ENCODE data around the gene TNFAIP3.
"Not testable (repeated sequence)": the region's sequence is repeated elsewhere in the genome, so short reads cannot be mapped to it uniquely, and the experiment has no call there.

TNFAIP3 gene

GRCh38 chr6:137866914-137867684, at the start of gene TNFAIP3:
TNFAIP3 (plus strand) TSS chr6:137867259; CDS start chr6:137871228, 3,969 bp downstream.
- DNase-seq: peak; percentile 96 to 97

DNA sequence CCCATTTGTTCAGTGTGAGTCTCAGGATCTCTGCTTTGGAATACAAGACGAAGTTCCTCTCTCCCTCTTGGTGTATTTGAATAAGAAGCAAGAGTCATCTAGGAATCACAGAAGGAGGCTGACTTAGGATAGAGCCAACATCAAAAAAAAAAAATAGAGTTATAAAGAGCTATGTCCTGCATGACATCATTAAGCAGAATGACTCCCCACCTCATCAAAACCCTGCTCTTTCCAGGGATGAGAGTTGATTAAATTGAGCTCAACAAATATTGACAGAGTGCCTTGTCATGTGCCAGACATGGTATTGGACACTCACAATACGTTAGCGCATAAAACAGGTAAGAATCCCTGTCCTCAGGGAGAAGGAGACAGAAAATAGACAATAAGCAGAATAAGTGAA, 48.6 kb upstream of the TNFAIP3 start:
- no peak for DNase-seq

GRCh38 chr6:137819740-137820139, 47.3 kb upstream of the TNFAIP3 start:
- peak; percentile 65 to 79 for DNase-seq

- DNase-seq: no peak
Observed at GRCh38 chr6:137820425-137820824, 46.6 kb upstream of the TNFAIP3 start.

GRCh38 chr6:137820952-137821351, 46.1 kb upstream of the TNFAIP3 start:
- no peak for DNase-seq

DNA sequence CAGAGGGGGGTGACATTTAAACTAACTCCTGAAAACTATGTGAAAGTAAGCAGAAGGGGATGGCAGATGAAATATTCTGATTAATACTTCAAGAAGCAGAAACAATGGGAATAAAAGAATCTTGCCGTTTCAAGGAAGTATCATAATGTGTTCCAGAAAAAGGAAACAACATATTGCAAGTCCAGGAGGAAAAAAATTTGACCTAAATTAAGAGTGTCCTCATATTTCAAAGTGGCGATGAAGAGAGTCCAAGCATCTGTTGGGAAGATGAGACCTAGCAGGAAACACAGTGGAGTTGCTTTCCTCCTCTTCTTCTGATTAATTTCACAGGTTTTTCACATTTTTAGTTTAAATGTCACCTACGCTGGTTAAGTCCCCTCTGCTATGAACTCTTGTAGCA, 45.6 kb upstream of the TNFAIP3 start:
- no peak for DNase-seq

DNA sequence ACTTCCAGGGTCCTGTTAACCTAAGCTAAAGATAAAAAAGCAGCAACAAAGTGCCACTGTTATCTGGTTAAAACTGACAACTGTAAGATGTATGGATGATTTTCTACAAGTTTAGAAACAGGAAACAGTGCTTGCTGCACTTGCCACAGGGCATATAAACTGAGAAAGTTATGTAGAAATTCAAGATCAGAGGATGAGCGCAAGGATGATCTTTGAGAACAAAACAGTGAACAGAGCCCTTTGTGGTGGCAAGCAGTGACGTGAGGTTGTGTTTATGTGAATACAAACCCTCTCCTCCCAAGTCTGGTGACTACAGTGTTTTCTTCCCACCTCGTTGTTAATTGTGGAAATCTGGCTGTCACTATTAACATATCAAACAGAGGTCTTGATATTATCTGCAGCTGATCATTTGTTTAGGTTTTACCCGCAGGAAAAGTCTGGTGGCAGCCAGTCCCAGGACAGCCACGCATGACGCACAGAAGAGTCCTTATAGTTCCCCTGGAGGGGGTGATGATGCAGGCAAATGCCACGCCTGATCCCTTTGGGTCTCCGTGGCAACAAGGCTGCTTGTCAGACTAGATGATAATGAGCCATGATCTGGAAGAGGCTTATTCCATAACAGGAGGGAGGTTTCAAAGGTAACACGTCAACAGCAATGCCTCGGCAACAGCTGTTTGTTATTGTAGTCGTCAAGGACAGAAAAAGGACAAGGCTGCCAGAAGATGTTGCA, 43.1 kb upstream of the TNFAIP3 start:
- peak; percentile 94 to 95 for DNase-seq

DNA sequence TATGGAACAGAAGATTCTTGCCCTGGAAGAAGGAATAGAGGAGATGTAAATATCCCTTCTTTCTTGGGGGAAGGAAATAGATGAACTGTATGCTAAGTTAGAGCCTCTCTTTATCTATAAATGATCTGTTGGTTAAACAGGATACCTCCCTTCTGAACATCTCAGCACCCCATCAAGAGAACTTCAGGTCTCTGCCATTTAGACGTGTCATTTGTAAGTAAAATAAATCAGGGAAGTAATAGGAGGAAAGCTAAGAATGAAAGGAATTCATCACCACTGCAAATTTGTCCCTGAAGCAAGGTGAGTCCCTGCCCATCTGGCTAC, 42.5 kb upstream of the TNFAIP3 start:
- DNase-seq: no peak

GRCh38 chr6:137824896-137825295, 42.2 kb upstream of the TNFAIP3 start:
- no peak for DNase-seq

DNA sequence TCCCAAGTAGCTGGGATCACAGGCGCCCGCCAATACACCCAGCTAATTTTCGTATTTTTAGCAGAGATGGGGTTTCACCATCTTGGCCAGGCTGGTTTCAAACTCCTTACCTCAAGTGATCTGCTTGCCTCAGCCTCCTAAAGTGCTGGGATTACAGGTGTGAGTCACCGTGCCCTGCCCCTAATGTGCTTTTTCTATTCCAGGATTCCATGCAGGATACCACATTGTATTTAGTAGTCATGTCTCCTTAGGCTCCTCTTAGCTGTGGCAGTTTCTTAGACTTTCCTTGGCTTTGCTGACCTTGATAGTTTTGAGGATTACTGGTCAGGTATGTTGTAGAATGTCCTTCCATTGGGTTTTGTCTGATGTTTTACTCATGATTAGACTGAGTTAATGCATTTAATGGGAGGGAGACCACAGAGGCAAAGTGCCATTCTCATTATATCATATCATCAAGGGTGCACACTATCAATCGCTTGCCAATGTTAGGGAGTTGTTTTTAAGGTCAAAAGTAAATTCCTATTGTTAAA, 39.6 kb upstream of the TNFAIP3 start:
- DNase-seq: no peak

- DNase-seq: peak in 1 of 2 donors; percentile 43
Observed at GRCh38 chr6:137827977-137828810, 38.9 kb upstream of the TNFAIP3 start.

GRCh38 chr6:137829641-137830083, 37.4 kb upstream of the TNFAIP3 start:
- no peak for DNase-seq

DNA sequence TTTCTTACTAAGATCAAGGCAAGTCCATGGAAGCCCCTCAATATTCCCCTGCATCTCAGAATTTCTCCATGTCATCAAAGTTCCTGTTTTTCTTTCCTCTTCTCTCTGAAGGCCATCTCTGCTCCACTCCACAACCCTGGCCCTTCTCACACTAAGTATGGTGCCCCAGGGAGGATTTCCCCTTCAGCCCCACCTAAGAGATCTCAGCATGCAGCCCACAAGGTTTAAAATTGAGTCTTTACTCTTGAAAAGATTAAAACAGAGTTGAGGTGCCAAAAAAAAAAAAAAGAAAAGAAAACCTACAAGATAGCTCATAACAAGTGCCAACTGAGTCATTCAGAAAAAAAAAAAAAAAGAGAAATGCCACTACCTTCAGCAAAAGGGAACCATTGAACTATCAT, 36.5 kb upstream of the TNFAIP3 start:
- DNase-seq: no peak

DNA sequence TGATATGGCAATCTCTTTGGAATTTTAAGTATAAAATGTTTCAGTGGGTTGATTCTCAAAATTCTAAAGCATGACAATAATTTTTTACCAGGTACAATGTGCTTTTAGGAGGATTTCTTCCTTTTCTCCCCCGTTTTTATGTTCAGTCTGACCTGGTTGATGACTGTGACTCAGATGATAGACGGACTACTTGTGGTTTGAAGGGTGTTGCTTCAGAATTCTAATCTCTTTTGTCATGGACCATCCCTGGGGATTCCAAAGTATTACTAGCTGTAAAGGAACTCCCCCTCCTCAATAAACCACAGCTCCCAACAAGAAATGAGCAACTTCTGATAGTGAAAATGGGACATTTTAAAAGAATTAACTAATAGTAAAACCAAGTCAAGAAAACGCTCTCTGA, 34.9 kb upstream of the TNFAIP3 start:
- no peak for DNase-seq

GRCh38 chr6:137834508-137834907, 32.6 kb upstream of the TNFAIP3 start:
- no peak for DNase-seq

DNA sequence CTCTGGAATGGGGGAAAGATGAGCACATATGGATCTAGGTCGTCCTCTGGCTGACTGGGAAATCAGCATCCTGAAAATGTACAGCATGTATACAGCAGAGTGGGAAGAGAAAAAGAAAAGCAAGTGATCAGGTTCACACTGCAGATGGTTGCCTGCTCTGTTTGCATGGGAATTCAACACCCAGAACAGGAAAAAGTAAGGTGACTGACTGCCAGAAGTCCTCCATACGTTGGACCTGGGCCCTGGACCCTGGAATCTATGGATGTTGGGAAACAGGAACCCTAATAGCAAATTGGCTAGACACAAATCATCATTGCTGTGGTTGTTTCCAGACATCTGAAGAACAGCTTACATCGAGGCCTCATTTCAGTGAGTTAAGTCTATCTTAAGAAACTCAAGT, 30.3 kb upstream of the TNFAIP3 start:
- no peak for DNase-seq

- not testable (repeated sequence) for DNase-seq
Observed at GRCh38 chr6:137838090-137838489, 29.0 kb upstream of the TNFAIP3 start.

DNA sequence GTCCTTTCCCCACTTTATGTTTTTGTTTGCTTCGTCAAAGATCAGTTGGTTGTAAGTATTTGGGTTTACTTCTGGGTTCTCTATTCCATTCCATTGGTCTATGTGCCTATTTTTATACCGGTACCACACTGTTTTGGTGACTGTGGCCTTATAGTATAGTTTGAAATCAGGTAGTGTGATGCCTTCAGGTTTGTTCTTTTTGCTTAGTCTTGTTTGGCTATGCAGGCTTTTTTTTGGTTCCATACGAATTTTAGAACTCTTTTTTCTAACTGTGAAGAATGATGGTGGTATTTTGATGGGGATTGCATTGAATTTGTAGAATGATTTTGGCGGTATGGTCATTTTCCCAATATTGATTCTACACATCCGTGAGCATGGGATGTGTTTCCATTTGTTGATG, 28.5 kb upstream of the TNFAIP3 start:
- DNase-seq: not testable (repeated sequence)

GRCh38 chr6:137839076-137839475, 28.0 kb upstream of the TNFAIP3 start:
- no peak for DNase-seq

DNA sequence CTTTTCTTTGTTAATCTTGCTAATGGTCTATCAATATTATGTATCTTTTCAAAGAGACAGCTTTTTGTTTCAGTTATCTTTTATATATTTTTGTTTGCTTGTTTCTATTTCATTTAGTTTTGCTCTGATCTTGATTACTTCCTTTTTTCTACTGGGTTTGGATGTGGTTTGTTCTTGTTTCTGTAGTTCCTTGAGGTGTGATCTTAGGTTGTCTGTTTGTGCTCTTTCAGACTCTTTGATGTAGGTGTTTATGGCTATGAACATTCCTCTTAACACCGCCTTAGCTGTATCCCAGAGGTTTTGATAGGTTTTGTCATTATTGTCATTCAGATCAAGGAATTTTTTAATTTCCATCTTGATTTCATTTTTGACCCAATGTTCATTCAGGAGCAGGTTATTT, 26.8 kb upstream of the TNFAIP3 start:
- DNase-seq: no peak

DNA sequence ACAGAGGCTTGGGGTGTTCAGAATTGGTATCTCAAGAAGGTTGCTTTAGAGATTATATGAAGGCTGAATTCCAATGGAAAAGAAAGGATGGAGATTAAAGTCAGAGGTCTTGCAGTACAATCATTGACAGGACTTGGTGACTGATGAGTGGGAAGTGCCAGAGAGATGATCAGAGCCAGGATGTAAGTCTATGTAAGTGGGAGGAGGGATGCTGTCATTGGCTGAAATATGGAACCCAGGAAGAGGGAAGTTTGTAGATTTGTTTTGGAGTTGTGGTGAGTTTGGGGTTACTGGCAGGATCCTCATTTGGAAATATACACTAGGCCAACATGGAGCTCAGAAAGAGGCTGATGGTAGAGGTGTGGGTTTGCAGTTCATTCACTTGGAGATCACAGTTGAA, 23.8 kb upstream of the TNFAIP3 start:
- DNase-seq: no peak

DNA sequence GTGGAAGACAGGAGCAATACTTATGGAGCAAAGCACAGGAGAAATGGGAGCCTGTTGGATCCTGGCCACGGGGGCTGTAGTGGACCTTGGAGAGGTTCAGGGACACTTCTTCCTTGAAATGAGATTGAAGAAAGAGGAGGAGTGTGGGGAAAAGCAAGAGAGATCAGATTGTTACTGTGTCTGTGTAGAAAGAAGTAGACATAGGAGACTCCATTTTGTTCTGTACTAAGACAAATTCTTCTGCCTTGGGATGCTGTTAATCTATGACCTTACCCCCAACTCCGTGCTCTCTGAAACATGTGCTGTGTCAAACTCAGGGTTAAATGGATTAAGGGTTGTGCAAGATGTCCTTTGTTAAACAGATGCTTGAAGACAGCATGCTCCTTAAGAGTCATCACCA, 22.7 kb upstream of the TNFAIP3 start:
- not testable (repeated sequence) for DNase-seq

DNA sequence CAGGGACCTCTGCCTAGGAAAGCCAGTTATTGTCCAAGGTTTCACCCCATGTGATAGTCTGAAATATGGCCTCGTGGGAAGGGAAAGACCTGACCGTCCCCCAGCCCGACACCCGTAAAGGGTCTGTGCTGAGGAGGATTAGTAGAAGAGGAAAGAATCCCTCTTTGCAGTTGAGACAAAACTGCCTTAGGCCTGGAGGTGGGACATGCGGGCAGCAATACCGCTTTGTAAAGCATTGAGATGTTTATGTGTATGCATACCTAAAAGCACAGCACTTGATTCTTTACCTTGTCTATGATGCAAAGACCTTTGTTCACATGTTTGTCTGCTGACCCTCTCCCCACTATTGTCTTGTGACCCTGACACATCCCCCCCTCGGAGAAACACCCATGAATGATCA, 22.3 kb upstream of the TNFAIP3 start:
- DNase-seq: not testable (repeated sequence)
